Measurements from ENCODE around the gene SLC6A18.

- TF ChIP-seq POLR2A (IDR thresholded peaks at IDR 0.05; ENCODE audit: low read length) (no peak), GATA1 (IDR thresholded peaks at IDR 0.05; ENCODE audit: low read depth, low read length) (no peak)
These were observed 3.0 kb upstream of the SLC6A18 start for GRCh38 chr5:1222147-1222546.
